Spleen (tissue), 7 donors: Measurements from ENCODE around the gene CNOT3.

Experiments
- CTCF ChIP-seq, 11 experiments: fragments of 200-600 bp in 7 of 11; fragments of 450-650 bp in 4 of 11; sonication (generic) in 4 of 11; IDR thresholded peaks in 8 of 11; conservative IDR thresholded peaks in 3 of 11; 1 replicate in 7 of 11; 2 replicates in 4 of 11; pipeline versions ENCODE4 v1.4.0 to v1.8.0; 2016 to 2021; ENCODE audit warnings: antibody characterized with exemption in 11 of 11, inconsistent platforms in 4 of 11, mild to moderate bottlenecking in 1 of 11
- POLR2A ChIP-seq, 3 donors: fragments of 450-650 bp; IDR thresholded peaks; one replicate each; pipeline ENCODE4 v1.5.1; 2017; ENCODE audit warnings: antibody characterized with exemption in 3 of 3, mild to moderate bottlenecking in 1 of 3
- POLR2AphosphoS5 ChIP-seq, 3 donors: sonication (generic); formaldehyde crosslinking; IDR thresholded peaks; one replicate each; pipeline ENCODE4 v1.5.1; 2017; ENCODE audit warnings: antibody characterized with exemption in 3 of 3
- donor health status: DM: no; HTN: no; CAD: no; lungs with moderate emphysema.
- donor health status: DM: no; HTN: no; CAD: no.
- donor health status: DM: no; HTN: no; CAD: no.

DNA sequence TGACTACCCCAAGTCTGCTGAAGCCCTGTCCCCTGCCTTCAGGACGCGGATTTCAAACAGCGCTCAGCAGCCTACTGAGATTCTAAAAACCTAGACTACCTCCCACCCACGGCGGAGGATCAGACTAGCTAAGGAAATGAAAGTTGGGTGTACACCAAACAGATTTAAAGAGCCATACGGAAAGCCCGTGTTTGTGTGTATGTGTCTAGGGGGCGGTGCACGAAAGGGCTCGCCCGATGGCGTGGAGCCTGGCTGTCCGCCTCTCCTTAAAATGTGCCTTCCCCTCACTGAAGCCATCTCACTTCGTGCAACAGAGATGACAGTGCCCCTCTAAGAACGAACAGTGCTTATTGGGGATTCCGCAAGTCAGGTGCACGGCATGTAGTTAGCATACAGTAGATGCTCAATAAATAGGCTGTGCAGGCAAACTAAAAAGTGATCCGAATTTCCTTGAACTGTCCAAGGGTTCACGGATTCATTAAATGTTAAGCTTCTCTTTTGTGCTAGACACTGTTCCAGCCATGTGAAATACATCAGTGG is 21.3 kb downstream of the CNOT3 start:
- TF ChIP-seq POLR2A (IDR thresholded peaks at IDR 0.05): no peak
- TF ChIP-seq CTCF (IDR thresholded peaks at IDR 0.05 in 8 of 11, conservative IDR thresholded peaks at IDR 0.05 in 3 of 11): no peak
- TF ChIP-seq POLR2AphosphoS5 (IDR thresholded peaks at IDR 0.05): no peak
